ENCODE measurements around the gene TDRD9.
A peak's percentile ranks its signal among the peaks of the same experiment; 100 is the strongest.

The TDRD9 gene

DNA sequence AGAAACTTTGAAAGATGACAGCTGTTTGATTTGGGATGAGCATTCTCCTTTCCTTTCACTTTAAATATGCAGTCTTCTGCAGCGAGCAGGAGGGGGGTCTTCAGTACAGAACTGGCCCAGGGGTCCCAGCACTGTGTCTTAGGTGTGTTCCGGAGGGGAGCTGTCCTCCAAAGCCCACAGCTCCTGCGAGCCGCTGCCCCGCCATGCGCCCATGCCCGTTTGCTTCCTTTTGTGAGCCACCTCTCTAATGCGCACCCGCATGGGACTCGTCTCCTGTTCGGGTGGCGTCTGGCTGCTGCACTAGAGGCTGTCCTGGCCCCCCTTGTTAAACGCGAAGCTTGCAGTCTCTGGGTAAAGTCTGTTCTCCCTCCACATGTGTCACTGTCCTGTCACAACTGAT lies 108.8 kb downstream of the TDRD9 start:
- no peak for DNase-seq

DNA sequence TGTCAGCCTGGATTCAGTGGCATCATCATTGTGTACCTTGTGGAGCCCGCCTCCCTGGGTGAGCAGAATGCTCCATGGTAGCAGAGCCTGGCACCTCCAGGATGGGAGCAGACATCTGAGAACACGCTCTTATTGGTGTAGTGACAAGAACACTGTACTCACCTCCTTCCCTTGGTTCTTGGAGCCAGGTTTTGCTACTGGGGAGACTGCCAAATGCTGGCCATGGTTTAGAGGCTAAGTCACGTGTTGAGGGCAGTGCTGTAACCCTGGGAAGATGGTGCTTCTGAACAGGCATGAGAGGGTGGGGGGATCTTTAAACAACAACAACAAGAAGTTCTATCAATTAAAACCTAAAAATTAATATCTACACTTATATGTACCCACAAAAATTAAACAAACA lies 109.6 kb downstream of the TDRD9 start:
- no peak for DNase-seq

DNA sequence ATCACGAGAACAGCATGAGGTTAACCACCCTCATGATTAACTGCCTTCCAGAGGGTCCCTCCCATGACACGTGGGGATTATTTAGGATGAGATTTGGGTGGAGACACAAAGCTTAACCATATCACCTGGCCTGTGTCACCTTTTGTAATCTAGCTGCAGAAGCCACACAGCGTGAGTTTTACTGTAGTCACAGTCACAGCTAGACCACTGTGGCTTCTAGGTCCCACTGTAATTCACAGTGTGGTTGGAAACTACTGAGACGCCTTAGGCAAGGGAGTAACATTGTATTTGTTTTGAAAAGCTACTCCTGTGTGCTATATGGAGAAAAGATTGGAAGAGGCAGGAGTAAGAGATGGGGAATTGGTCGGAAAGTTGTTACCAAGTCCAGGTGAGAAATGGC lies 111.0 kb downstream of the TDRD9 start:
- no peak for DNase-seq

DNA sequence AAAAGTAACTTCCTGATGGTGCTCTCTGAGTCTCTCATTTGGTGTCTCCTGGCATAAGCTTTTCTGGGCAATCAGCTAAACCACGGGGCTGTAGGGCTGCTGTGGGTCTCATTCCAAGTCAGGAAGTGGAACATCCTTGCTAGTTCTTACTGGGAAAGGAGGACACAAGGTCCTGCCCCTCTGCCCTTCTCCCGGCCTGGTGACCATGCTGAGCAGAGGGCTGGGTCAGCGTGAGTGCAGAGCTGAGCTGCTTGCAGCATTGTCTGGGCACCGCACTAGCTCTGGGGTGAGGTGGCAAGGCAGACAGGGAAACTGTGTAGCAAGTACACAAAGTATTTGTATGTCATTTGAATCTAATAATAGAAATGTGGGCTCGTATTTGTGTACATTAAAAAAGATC lies 112.3 kb downstream of the TDRD9 start:
- DNase-seq = no peak

DNA sequence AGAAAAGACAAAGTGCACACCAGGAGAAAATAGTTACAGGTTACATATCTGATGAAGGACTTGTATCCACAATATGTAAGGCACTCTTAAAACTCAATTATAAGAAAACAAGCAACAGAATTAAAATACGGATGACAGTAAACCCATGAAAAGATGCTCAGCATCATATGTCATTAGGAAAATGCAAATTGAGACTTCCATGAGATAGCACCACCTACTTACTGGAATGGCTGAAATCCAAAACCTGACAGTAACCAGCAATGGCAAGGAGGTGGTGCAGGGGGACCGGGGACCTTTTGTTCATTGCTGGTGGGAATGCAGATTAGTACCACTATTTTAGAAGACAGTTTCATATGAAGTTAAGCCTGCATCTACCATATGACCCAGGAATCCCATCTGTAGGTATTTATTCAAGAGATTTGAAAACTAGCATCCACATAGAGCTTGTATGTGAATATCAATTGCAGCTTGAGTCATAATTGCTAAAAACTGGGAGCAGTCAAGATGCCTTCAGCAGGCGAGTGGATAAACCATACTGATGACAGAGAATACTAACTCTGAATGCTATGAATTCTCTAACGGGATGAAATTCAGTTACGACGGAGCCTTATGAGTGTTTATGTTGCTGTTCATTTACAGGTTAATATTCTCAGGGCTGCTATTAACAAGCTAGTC lies 113.3 kb downstream of the TDRD9 start:
- no peak for DNase-seq

DNA sequence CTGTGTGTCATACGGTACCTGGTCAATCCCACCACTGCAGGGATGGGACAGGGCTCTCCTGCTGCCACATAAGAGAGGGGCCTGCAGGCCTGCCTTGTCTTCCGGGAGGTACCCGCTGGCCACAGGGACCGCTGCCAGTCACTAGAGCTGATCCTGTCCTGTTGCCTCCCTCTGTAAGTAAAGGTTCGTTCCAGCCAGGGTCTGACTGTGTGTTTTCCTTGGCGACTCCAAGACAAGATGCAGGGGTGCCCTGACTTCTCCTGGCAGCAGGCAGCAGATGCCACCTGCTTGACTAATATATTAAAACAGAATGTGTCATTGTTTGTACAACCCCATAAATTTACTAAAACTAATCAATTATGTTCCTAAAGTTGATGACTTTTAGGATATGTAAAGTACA lies 115.8 kb downstream of the TDRD9 start:
- no peak for DNase-seq

DNA sequence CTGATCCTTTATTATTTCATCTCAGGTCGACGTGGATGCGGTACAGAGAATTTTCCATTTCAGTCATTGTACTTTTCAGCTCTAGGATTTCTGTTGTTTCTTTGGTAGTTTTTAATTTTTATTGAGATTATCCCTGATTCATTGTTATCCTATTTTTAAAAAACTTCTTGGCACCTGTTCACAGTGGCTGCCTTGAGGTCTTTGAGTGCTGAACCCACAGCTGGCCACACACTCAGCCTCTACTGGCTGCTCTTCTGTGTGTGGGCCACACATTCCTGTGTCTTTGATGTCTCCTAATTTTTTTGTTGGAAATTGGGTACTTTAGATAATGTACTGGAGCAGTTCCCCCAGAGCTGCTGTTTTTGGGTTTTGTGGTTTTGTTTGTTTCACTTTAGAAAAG lies 119.5 kb downstream of the TDRD9 start:
- no peak for DNase-seq

DNA sequence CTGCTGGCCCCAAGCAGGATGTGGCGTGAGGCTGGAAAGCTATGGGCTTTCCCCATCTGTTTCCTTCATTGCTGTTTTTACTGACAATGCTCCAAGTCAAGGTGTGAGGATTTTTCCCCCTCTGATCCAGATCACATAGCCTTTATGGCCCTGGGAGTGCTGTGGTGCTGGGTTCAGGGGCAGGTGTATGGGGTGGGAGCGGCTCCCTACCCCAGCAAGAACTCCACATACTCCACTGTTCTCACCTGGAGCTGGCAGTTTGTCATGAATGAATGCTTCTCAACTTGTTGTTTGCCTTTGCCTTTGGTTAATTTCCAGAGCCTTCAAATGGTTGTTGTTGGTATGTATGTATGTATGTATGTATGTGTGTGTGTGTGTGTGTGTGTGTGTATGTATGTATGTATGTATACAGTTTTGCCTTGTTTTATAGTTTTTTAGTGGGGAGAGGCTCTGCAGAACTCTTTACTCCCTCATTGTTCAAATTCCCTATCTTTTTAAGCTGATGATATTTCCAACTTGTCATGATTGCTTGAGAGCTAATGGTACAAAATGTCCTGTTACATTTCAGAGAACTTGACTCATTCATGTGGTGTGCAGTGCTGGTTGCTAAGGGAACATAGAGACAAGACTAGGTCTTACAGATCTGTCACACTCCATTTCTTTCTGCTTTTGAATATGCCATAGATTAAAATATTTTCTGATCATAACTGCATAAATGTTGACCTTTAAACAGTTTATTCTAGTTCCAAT lies 120.7 kb downstream of the TDRD9 start:
- DNase-seq = no peak

DNA sequence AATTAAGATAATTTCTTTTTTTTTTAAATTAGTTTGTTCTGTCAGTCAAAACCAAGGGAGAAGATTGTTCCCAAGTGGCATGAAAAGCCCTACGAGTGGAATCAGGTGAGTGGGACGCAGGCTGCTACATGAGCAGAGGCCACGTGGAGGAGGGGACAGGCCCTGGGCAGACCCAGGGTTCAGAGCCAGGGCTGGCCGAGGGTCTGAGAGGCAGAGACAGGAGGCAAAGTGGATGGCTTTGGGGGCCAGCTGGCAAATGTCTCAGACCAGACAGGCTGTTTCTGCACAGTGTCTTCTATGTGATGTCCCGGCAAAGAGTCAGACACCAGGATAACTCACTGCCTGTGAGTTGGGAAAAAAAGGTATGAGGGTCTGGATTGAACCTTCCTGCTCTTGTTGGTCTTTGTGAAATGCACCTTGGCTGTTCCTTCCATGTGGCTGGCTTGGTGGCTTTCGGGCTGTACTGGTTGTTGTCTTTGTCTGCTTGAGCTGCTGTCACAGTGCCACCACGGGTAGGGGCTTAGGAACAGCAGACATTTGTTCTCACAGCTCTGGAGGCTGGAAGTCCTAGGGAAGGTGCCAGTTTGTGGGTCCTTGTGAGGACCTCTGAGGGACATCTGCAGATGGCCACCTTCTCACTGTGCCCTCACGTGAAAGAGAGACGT lies 121.5 kb downstream of the TDRD9 start:
- DNase-seq = no peak

DNA sequence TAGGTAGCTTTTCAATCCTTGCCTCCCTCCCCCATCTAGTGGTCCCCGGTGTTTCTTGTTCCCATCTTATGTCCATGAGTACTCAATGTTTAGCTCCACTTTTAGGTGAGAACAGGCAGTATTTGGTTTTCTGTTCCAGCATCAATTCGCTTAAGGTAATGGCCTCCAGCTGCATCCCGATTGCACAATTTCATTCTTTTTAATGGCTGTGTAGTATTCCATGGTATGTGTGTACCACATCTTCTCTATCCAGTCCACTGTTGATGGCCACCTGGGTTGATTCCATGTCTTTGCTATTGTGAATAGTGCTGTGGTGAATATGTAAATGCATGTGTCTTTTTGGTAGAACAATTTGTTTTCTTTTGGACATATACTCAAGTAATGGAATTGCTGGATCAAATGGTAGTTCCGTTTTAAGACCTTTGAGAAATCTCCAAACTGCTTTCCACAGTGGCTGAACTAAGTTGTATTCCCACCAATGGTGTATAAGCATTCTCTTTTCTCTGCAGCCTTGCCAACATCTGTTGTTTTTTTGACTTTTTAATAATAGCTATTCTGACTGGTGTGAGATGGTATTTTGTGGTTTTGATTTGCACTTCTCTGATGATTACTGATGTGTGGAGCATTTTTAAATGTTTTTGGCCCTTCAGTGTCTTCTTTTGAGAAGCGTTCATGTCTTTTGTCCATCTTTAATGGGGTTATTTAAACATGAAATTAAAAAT lies 123.0 kb downstream of the TDRD9 start:
- DNase-seq = no peak

DNA sequence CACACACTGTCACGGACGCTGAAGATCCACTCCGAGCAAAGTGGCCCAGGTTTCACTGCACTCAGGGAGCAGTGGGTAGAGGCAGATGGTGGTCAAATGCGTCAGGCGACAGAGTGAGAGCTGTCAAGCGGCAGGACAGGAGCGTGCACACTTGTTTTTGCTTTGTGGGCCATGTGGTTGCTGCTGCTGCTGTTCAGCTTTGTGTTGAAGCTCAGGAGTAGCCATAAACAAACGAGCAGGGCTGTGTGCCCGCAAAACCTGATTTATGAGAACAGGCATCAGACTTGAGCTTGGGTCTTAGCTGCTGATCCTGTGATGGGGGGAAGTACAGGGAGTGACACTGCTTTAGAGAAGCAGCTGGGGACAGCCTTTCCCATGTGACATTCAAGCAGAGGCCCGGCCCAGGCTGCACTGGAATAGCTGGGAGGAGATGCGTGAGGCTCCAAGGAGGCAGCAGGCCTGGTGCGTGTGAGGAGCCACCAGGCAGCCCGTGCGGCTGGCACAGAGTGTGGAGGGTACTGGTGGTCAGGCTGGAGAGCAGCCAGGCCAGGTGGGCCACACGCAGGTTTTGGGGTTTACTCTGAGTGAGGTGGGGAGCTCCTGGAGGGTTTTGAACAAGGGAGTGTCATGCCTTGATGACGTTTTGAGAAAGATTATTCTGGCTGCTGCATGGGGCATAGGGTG lies 126.1 kb downstream of the TDRD9 start:
- DNase-seq = no peak

DNA sequence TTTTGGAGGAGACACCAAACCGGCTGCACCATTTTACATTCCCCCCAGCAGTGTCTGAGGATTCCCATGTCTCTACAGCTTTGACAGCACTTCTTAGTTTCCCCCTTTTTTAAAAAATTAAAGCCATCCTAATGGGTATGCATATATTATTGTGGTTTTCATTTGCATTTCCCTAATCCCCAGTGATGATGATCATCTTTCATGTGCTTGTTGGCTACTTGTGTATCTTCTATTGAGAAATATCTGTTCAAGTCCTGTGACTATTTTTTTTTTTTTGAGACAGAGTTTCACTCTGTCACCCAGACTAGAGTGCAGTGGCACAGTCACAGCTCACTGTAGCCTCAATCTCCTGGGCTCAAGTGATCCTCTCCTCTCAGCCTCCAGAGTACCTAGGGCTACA lies 134.0 kb downstream of the TDRD9 start:
- DNase-seq = no peak

DNA sequence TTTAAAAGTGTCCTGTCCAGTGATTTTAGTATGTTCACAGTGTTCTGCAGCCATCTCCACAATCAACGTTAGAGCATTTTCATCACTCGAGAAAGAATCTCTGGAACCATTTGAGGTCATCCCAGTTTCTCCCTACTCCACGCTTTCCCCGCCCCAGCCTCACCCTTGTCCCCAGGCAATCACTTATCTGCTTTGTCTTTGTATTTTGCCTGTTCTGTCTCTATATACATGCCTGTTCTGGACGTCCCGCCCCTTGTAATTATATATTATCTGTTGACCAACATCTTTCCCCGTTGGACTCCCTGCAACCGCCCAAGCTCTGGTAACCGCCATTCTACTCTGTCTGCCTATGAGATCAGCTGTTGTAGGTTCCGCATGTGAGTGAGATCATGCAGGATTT lies 135.7 kb downstream of the TDRD9 start:
- no peak for DNase-seq

DNA sequence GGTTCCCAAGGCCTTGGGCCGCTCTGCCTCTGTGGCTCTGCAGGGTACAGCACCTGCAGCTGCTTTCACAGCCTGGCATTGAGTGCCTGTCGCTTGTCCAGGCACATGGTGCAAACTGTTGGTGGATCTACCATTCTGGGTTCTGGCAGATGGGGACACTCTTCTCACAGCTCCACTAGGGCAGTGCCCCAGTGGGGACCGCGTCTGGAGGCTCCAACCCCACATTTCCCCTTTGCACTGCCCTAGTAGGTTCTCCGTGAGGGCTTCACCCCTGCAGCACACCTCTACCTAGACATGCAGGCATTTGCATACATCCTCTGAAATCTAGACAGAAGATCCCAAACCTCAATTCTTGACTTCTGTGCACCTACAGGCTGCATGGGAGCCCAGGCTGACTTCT lies 138.0 kb downstream of the TDRD9 start:
- DNase-seq = no peak

DNA sequence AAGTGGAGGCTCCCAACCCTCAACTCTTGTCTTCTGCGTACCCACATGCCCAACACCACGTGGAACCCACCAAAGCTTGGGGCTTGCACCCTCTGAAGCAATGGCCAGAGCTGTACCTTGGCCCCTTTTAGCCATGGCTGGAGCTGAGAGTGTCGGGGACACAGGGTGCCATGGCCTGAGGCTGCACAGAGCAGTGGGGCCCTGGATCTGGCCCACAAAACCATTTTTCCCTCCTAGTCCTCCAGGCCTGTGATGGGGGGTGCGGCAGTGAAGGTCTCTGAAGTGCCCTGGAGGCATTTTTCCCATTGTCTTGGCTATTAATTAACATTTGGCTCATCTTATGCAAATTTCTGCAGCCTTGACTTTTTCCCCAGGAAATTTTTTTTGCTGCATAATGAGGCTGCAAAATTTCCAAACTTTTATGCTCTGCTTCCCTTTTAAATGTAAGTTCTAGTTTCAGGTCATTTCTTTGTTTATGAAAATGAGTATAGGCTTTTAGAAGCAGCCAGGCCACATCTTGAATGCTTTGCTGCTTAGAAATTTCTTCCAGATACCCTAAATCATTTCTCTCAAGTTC lies 138.6 kb downstream of the TDRD9 start:
- no peak for DNase-seq

DNA sequence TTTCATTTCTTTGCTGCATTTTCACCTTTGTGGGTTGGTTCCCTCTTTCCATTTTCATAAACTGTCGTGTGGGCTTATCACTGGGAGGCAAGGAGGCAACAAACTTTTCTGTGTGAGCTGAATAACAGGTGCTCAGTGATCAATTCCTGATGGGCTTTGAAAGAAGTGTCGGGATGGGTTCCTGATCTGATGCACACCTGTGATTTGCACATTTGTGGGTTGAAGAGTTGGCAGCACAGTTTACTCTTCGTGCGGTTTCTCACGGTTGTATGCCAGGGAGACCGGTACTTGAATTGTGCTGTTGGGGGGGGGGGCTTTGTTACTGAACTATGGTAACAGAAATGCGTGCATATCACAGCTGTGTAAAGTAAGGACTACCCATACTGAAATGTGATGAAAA lies 141.3 kb downstream of the TDRD9 start:
- no peak for DNase-seq

DNA sequence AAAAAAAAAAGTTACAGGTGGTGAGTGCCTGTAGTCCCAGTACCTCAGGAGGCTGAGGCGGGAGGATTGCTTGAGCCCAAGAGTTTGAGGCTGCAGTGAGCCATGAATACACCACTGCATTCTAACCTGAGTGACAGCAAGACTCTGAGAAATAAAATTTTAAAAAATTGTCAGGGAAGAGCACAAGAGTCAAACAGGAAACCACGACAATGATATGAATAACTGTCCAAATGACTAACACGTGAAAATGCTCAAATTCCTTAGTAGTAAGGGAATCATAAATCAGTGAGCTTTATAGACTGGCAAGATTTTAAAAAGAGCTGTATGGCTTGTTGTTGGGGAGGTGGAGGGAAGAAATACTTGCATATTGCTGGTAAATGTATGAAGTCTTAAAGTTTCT lies 144.3 kb downstream of the TDRD9 start:
- no peak for DNase-seq

DNA sequence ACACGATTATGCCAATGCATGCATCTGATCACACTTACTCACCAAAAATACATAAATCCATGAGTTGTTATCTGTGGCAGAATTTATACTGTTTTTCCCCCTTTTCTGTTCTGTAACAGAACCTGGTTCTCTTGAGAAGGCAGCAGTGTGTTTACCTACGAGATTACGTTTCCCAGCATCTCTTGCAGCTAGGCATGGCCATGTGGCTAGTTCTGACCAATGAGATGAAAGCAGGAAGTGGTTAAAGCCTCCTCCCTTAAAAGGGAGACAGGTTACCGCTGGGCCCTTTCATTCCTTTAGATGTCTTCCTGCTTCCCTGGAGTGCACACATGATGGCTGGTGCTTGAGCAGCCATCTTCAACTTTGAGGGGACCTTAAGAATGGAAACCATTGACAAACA lies 145.5 kb downstream of the TDRD9 start:
- DNase-seq = no peak

DNA sequence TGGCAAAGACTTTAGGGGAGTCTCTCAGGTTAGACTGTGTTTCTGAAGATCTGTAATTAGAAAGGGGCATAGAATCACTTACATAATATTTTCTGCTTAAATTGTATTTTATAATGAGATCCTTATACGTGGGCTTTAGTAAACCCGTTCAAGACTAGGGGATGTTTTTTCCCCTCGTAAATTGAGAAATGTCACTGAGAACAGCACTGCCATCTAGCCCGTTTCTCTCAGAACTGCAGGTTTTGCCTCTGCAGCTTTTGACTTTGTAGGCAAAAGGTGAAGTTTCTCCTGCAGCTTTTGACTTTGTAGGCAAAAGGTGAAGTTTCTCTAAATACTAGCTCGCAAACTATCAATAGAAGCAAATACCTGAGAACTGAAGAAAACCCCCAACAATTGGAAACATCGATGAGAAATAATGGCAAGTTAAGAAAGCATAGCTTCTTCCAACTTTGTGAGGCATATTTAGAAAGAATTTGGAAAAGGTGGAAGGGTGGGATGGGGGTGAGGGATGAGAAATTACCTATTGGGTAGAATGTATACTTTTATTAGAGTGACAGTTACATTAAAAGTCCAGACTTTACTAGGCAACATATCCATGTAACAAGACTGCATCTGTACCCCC lies 147.4 kb downstream of the TDRD9 start:
- DNase-seq = no peak

DNA sequence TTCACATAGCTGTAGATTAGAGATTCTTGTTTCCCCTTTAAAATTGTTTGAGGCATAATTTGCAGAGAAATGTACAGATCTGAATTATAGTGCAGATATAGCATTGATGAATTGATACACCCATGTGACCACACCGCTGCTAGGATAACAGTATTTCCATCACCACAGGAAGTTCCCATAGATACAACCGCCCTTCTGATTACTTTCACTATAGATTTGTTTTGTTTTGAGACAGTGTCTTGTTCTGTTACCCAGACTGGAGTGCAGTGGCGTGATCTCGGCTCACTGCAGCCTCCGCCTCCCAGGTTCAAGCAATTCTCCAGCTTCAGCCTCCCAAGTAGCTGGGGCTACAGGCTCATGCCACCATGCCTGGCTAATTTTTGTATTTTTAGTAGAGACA lies 148.5 kb downstream of the TDRD9 start:
- peak; percentile 47 for DNase-seq

DNA sequence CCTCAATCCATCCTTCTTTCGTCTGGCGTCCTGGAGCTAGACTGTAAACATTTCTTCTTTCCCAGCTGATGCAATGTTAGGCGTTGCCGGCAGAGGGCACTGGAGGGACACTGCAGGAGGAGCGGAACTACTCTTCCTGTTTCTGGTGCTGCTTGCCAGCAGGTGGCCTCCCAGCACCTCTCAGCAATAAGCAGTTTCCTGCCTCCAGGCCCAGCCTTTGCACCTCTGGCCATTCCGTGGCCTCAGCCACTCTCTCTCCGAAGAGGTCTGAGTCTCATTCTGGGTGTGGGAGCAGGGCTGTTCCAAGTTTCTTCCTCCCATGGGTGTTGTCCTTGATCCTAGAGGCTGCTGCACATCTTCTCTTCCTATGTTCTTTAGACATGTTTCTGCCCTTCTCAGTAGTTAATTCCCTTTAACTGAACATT lies 149.8 kb downstream of the TDRD9 start:
- DNase-seq = peak; percentile 92
